HCT116 (cell line): ENCODE results near the gene MTSS2. TPM values are rescaled to one million over a fixed set of nuclear protein-coding genes. Genes with fewer than 3 reads are reported as not detected.

Experiments
- ATAC-seq: fragments of 200-7000 bp; cut with Tn5 transposase; 2 replicates; pipeline ENCODE4 v1.9.1; 2020; ENCODE audit warnings: mild to moderate bottlenecking, moderate library complexity
- BruUV-seq: library from RNA; stranded (reverse); fragments of 400-500 nt; replicated peaks from 2 replicates; lab custom pipeline; 2021; lab: Mats Ljungman, UMichigan
- CTCF ChIA-PET: fragments of 300-600 bp; sonication (Branson Sonifier 250); formaldehyde crosslinking; loops from one replicate; lab custom pipeline; 2021; ENCODE audit warnings: antibody characterized with exemption; lab: Charles Lee
- POLR2A ChIA-PET: fragments of 300-600, 350-600 bp; sonication (Branson Sonifier 250); formaldehyde crosslinking; loops from one replicate; lab custom pipeline; 2021; ENCODE audit warnings: antibody characterized with exemption; lab: Charles Lee
- RAD21 ChIA-PET, 2 experiments: fragments of 300-600 bp; sonication (Branson Sonifier 250); formaldehyde crosslinking; loops; one replicate each; lab custom pipeline; 2023; ENCODE audit warnings: low total read pairs in 2 of 2; ENCODE audit not compliant: uncharacterized antibody in 2 of 2, unreplicated experiment in 2 of 2, low non-redundant PET in 1 of 2; lab: Charles Lee
- DNase-seq: peaks from one replicate; pipeline ENCODE4 v3.0.0-alpha.2; 2010; ENCODE audit warnings: low read depth, low spot score
- H2AFZ ChIP-seq: fragments of 200-600 bp; shearing (Covaris generic), sonication (generic); 2 replicates; pipeline ENCODE4 v1.6.1; 2017; ENCODE audit warnings: low read depth, mixed run types, mixed read lengths, antibody characterized with exemption, low read length; ENCODE audit not compliant: poor library complexity, severe bottlenecking
- H3K27ac ChIP-seq: 2 replicates; pipeline ENCODE4 v1.5.1; 2012; ENCODE audit warnings: low read depth, low read length
- H3K27me3 ChIP-seq: fragments of 200-600 bp; sonication (generic); 2 replicates; pipeline ENCODE4 v1.6.1; 2016; ENCODE audit warnings: mixed run types, low read length, mixed read lengths; ENCODE audit not compliant: insufficient read depth
- H3K36me3 ChIP-seq, 2 experiments: fragments of 200-500 bp in 1 of 2; fragments of 200-600 bp in 1 of 2; sonication (Bioruptor generic) in 1 of 2; sonication (generic) in 1 of 2; 2 replicates each; pipeline versions ENCODE4 v1.5.1 to v1.6.1; 2014 to 2016; ENCODE audit warnings: low read length in 2 of 2, inconsistent platforms in 1 of 2, mixed read lengths in 1 of 2, mixed run types in 1 of 2; ENCODE audit not compliant: insufficient read depth in 2 of 2, control insufficient read depth in 1 of 2
- H3K4me1 ChIP-seq, 2 experiments: fragments of 200-600 bp in 1 of 2; sonication (generic) in 1 of 2; 2 replicates each; pipeline versions ENCODE4 v1.5.1 to v1.6.1; 2012 to 2017; ENCODE audit warnings: low read length in 2 of 2, inconsistent platforms in 1 of 2, mild to moderate bottlenecking in 1 of 2, mixed read lengths in 1 of 2, mixed run types in 1 of 2, moderate library complexity in 1 of 2; ENCODE audit not compliant: insufficient read depth in 2 of 2, control insufficient read depth in 1 of 2
- H3K4me2 ChIP-seq: fragments of 200-600 bp; sonication (generic); 2 replicates; pipeline ENCODE4 v1.6.1; 2017; ENCODE audit warnings: mixed run types, low read length, mixed read lengths
- H3K4me3 ChIP-seq, 2 experiments: fragments of 200-600 bp in 1 of 2; sonication (generic) in 1 of 2; replicated peaks in 1 of 2; 2 replicates each; pipeline ENCODE4 v1.5.1; 2011 to 2016; ENCODE audit warnings: low read length in 2 of 2, control low read depth in 1 of 2, low read depth in 1 of 2, mild to moderate bottlenecking in 1 of 2, mixed read lengths in 1 of 2, mixed run types in 1 of 2
- H3K79me2 ChIP-seq: fragments of 200-600 bp; sonication (generic); 2 replicates; pipeline ENCODE4 v1.6.1; 2017; ENCODE audit warnings: mild to moderate bottlenecking, mixed run types, low read length, moderate library complexity, mixed read lengths; ENCODE audit not compliant: insufficient read depth
- H3K9ac ChIP-seq: fragments of 200-600 bp; sonication (generic); 2 replicates; pipeline ENCODE4 v1.6.1; 2016; ENCODE audit warnings: low read length, mixed read lengths
- H3K9me2 ChIP-seq: fragments of 200-600 bp; sonication (generic), shearing (Covaris generic); 2 replicates; pipeline ENCODE4 v1.6.1; 2017; ENCODE audit warnings: mixed run types, mild to moderate bottlenecking, moderate library complexity; ENCODE audit not compliant: insufficient read depth
- H3K9me3 ChIP-seq, 2 experiments: fragments of 200-500 bp in 1 of 2; fragments of 200-600 bp in 1 of 2; sonication (Bioruptor generic) in 1 of 2; sonication (generic) in 1 of 2; 2 replicates each; pipeline ENCODE4 v1.6.1; 2014 to 2017; ENCODE audit warnings: low read length in 2 of 2, mixed read lengths in 2 of 2, inconsistent platforms in 1 of 2, low read depth in 1 of 2, mild to moderate bottlenecking in 1 of 2, mixed run types in 1 of 2, moderate library complexity in 1 of 2; ENCODE audit not compliant: control insufficient read depth in 1 of 2, insufficient read depth in 1 of 2
- H4K20me1 ChIP-seq: fragments of 200-600 bp; sonication (generic), shearing (Covaris generic); 2 replicates; pipeline ENCODE4 v1.6.1; 2017; ENCODE audit warnings: mixed run types, mild to moderate bottlenecking, moderate library complexity; ENCODE audit not compliant: insufficient read depth
- ATF3 ChIP-seq: IDR thresholded peaks from 2 replicates; pipeline ENCODE4 v1.6.1; 2012
- CBX3 ChIP-seq: IDR thresholded peaks from 2 replicates; pipeline ENCODE4 v1.6.1; 2012; ENCODE audit warnings: low read depth
- CEBPB ChIP-seq: IDR thresholded peaks from 2 replicates; pipeline ENCODE4 v1.6.1; 2012; ENCODE audit warnings: low read depth
- CTCF ChIP-seq, 3 experiments: fragments of 200-600 bp in 1 of 3; sonication (generic) in 1 of 3; IDR thresholded peaks in 2 of 3; conservative IDR thresholded peaks in 1 of 3; 2 replicates each; pipeline ENCODE4 v1.5.1; 2012 to 2017; ENCODE audit warnings: low read depth in 2 of 3, low read length in 2 of 3, antibody characterized with exemption in 1 of 3, borderline replicate concordance in 1 of 3, control low read depth in 1 of 3, mild to moderate bottlenecking in 1 of 3, mixed read lengths in 1 of 3, mixed run types in 1 of 3, moderate library complexity in 1 of 3; ENCODE audit not compliant: insufficient read depth in 1 of 3
- EGR1 ChIP-seq: IDR thresholded peaks from 2 replicates; pipeline ENCODE4 v1.6.1; 2012; ENCODE audit warnings: low read depth
- EZH2phosphoT487 ChIP-seq: fragments of 200-600 bp; IDR thresholded peaks from 2 replicates; pipeline ENCODE4 v1.6.1; 2018; ENCODE audit warnings: antibody characterized with exemption, borderline replicate concordance
- JUND ChIP-seq: IDR thresholded peaks from 2 replicates; pipeline ENCODE4 v1.6.1; 2012
- POLR2A ChIP-seq: IDR thresholded peaks from 2 replicates; pipeline ENCODE4 v1.7.0; 2011; ENCODE audit warnings: borderline replicate concordance; ENCODE audit not compliant: insufficient read depth, insufficient read length; ENCODE audit errors: extremely low read depth
- POLR2AphosphoS5 ChIP-seq: IDR thresholded peaks from 2 replicates; pipeline ENCODE4 v1.6.1; 2011; ENCODE audit warnings: mild to moderate bottlenecking, low read depth, low read length, moderate library complexity
- RAD21 ChIP-seq: IDR thresholded peaks from 2 replicates; pipeline ENCODE4 v1.6.1; 2012; ENCODE audit warnings: low read depth, mild to moderate bottlenecking
- SP1 ChIP-seq: IDR thresholded peaks from 2 replicates; pipeline ENCODE4 v1.6.1; 2012; ENCODE audit warnings: low read depth
- ZNF274 ChIP-seq: fragments of 200-500 bp; sonication (Bioruptor generic); IDR thresholded peaks from 2 replicates; pipeline ENCODE4 v1.6.1; 2014; ENCODE audit warnings: mild to moderate bottlenecking, low read depth, low read length, inconsistent platforms
- intact Hi-C: fragments of 100-400 bp; cut with micrococcal nuclease; formaldehyde crosslinking; loops from 2 replicates; pipeline ENCODE4 v1.10.0; 2022
- total RNA-seq: library from RNA; stranded (reverse); gene quantifications from one replicate; pipeline ENCODE4 v1.2.1, GENCODE V29; 2021; ENCODE audit not compliant: unreplicated experiment

Gene MTSS2
- total RNA-seq, 1 experiment from 2014 or later: 41.8 TPM

GRCh38 chr16:70697594-70698170, 11.8 kb upstream of the MTSS2 start (continued):
- TF ChIP-seq POLR2A (no peak), RAD21 (no peak), ZNF274 (no peak), CEBPB (no peak), EZH2phosphoT487 (no peak)

DNA sequence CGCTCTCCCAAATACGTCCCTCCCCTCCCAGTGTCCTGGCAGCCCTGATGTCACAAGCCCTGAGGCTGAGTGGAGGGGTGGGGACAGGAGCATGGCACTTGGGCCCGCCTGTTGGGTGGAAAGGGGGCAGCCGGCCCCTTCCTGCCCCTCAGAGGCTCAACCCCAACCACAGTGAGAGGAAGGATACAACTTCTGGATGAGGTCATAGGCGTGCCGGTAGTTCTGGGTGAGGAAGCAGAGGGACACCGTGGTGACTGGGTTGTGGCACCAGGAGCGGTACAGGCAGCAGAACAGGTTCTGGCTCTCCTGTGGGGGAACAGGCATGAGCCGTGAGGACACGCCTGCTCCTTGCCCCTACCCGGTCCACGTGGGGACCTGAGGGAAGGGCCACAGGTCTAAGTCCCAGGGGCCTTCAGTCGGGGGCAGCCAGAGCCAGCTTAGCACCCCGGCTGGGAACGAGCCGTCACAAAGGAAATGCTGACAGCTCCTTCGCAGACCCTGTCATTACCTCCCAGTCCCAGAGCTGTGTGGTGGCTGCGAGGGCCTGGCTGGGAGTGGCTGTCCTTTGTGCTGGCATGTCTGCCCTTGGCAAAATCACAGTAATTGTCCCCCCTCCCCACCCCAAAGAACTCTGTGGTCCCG, 11.2 kb upstream of the MTSS2 start:
- Histone ChIP-seq H3K36me3 (no peaks in the 10 kb centered on the region), H3K4me2 (no peak overlapping the region; the same call in 1 of the 2 replicates), H3K27me3 (no peaks in the 10 kb centered on the region), H3K79me2 (no peaks in the 10 kb centered on the region), H2AFZ (no peak overlapping the region), H3K9me2 (no peaks in the 10 kb centered on the region), H3K9ac (no peak overlapping the region), H3K4me3 (no peak overlapping the region), H3K27ac (no peak overlapping the region), H3K4me1 (peaks cover 26 to 48% of the 10 kb centered on the region in 2 experiments), H4K20me1 (no peaks in the 10 kb centered on the region), H3K9me3 (no peaks in the 10 kb centered on the region)
- POLR2A ChIA-PET: no interaction called here
- intact Hi-C loops: no loop called here
- BruUV-seq: no TSS peak
- CTCF ChIA-PET: no interaction called here
- DNase-seq (no peak), ATAC-seq (no peak)
- RAD21 ChIA-PET: no interaction called here
- no peak for TF ChIP-seq CTCF (IDR thresholded peaks at IDR 0.05 in 2 of 3, conservative IDR thresholded peaks at IDR 0.05 in 1 of 3; ENCODE audit: borderline replicate concordance in 1 of 3, insufficient read depth in 1 of 3, low read depth in 2 of 3, low read length in 2 of 3)
- no peak for TF ChIP-seq JUND
- TF ChIP-seq EGR1: no peak
- TF ChIP-seq CBX3: no peak
- no peak for TF ChIP-seq POLR2AphosphoS5
- no peak for TF ChIP-seq ATF3
- no peak for TF ChIP-seq POLR2A
- TF ChIP-seq SP1: no peak
- no peak for TF ChIP-seq RAD21
- no peak for TF ChIP-seq ZNF274
